ENCODE measurements around the gene COL24A1.

DNA sequence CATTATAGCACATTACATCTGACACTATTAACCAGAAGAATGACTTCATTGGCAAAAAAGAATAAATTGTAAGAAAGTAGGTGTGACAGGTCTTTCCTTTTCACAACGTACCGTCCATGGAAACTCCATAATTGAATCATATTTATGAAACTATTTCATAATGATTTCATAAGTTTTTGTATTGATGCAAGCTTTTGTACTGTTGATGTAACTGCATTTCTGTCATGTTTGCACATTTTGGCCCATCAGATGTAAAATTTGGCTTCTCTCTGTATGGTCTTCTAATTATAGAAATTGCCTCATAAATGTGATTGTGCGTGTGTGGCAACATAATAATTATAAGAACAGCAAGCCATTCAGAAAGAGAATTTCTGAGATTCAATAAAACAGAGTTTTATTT, 267.7 kb downstream of the COL24A1 start:
- TF ChIP-seq EZH2 (IDR thresholded peaks at IDR 0.05; ENCODE audit: borderline replicate concordance, low read depth, low read length, poor library complexity, severe bottlenecking), result no peak
- TF ChIP-seq, protein P1, sequence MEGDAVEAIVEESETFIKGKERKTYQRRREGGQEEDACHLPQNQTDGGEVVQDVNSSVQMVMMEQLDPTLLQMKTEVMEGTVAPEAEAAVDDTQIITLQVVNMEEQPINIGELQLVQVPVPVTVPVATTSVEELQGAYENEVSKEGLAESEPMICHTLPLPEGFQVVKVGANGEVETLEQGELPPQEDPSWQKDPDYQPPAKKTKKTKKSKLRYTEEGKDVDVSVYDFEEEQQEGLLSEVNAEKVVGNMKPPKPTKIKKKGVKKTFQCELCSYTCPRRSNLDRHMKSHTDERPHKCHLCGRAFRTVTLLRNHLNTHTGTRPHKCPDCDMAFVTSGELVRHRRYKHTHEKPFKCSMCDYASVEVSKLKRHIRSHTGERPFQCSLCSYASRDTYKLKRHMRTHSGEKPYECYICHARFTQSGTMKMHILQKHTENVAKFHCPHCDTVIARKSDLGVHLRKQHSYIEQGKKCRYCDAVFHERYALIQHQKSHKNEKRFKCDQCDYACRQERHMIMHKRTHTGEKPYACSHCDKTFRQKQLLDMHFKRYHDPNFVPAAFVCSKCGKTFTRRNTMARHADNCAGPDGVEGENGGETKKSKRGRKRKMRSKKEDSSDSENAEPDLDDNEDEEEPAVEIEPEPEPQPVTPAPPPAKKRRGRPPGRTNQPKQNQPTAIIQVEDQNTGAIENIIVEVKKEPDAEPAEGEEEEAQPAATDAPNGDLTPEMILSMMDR (conservative IDR thresholded peaks at IDR 0.05; ENCODE audit: low read depth, low read length), result no peak

All from A673 (cell line).